ENCODE data around the gene MNX1.

DNA sequence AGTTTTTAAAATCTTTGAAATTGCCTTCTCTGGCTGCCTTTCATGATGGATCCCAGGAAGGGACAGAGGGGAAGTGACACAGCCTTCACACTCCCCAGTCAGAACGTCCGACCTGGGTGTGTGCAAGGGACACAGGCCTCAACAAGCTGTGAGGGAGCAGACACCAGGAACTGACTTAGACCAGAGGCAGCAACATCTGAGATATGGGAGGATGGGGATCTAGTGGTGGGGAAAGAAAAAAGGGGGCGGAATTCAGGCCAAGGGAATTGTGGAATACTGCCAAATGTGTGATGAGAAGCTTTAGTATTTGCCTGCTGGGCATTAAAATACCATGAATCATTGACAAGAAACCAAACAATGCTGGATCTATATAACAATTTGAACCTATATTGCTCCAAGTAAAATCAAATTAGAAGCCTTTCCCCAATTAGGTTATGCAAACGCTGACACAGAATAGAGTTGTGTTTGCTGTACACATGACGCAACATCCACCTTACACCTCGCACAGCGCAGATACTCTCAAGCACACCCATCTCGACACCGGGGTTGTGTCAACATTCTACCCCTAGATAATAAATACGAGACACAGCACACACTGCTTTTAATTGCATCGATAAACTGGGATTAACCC, 17.2 kb upstream of the MNX1 start:
- TF ChIP-seq, protein P1, sequence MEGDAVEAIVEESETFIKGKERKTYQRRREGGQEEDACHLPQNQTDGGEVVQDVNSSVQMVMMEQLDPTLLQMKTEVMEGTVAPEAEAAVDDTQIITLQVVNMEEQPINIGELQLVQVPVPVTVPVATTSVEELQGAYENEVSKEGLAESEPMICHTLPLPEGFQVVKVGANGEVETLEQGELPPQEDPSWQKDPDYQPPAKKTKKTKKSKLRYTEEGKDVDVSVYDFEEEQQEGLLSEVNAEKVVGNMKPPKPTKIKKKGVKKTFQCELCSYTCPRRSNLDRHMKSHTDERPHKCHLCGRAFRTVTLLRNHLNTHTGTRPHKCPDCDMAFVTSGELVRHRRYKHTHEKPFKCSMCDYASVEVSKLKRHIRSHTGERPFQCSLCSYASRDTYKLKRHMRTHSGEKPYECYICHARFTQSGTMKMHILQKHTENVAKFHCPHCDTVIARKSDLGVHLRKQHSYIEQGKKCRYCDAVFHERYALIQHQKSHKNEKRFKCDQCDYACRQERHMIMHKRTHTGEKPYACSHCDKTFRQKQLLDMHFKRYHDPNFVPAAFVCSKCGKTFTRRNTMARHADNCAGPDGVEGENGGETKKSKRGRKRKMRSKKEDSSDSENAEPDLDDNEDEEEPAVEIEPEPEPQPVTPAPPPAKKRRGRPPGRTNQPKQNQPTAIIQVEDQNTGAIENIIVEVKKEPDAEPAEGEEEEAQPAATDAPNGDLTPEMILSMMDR (conservative IDR thresholded peaks at IDR 0.05): no peak
- no peak for TF ChIP-seq ZFX (IDR thresholded peaks at IDR 0.05)
